ENCODE data around the gene TAF15.

DNA sequence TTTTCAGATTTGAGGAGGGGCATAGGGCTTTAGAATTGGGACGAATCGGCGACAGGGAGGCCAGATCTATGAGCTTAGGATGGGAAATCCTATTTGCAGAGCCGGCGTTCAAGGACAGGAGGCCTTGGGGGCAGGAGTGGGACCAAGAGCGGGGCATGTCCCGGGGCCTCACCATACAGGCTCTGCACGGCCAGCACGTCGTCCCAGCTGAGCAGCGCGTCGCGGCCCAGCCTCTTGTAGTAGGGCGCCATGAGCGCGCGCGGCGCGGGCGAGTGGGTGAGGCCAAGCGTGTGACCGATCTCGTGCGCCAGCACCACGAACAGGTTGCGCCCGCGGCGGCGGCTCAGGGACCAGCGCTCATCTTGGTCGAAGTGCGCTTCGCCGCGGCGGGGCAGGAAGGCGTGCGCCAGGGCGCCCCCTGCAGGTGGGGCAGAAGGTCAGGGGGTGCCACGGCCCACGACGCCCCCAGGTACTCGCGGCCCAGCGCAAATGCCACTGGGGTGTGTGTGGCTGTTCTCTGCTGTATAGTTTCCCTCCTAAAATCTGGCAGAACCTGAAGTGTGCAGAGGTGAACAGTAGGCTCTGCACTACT, 39.3 kb upstream of the TAF15 start:
- no peak for TF ChIP-seq POLR2AphosphoS5 (IDR thresholded peaks at IDR 0.05; ENCODE audit: borderline replicate concordance, low read depth, low read length)
- no peak for TF ChIP-seq EZH2 (IDR thresholded peaks at IDR 0.05)
- no peak for TF ChIP-seq FOXP2 (optimal IDR thresholded peaks at IDR 0.05; ENCODE audit: control extremely low read depth, extremely low read length, insufficient read depth)
